H1 (cell line): ENCODE results near the gene DPP3. TPM values are rescaled to one million over a fixed set of nuclear protein-coding genes. Genes with fewer than 3 reads are reported as not detected.

ENCODE experiments used
- ASH2L ChIP-seq: fragments of 200-600, 300-600 bp; sonication (generic); IDR thresholded peaks from one replicate; pipeline ENCODE4 v1.7.1; 2017; ENCODE audit warnings: low read length
- BRCA1 ChIP-seq: IDR thresholded peaks from 2 replicates; pipeline ENCODE4 v1.6.1; 2012; ENCODE audit warnings: low read depth, low read length, improper control_type of control experiment
- CBX5 ChIP-seq: fragments of 300-800, 300-1000 bp; sonication (generic); IDR thresholded peaks from 2 replicates; pipeline ENCODE4 v1.7.1; 2016; ENCODE audit warnings: antibody characterized with exemption, low read length, low read depth
- CHD1 ChIP-seq: IDR thresholded peaks from 2 replicates; pipeline ENCODE4 v1.6.1; 2012; ENCODE audit warnings: low read depth, low read length, improper control_type of control experiment
- CREB1 ChIP-seq: IDR thresholded peaks from 2 replicates; pipeline ENCODE4 v1.6.1; 2012; ENCODE audit warnings: inconsistent platforms
- GTF2F1 ChIP-seq: IDR thresholded peaks from 2 replicates; pipeline ENCODE4 v1.6.1; 2012; ENCODE audit warnings: low read depth, low read length, improper control_type of control experiment, borderline replicate concordance
- KDM5A ChIP-seq: fragments of 200-600 bp; IDR thresholded peaks from 2 replicates; pipeline ENCODE4 v1.7.1; 2012; ENCODE audit warnings: mild to moderate bottlenecking, low read length, inconsistent platforms, mixed read lengths
- NRF1 ChIP-seq: IDR thresholded peaks from 2 replicates; pipeline ENCODE4 v1.6.1; 2011; ENCODE audit warnings: mild to moderate bottlenecking, low read depth, low read length, improper control_type of control experiment
- PHF8 ChIP-seq: fragments of 200-600 bp; sonication (generic); conservative IDR thresholded peaks from 2 replicates; pipeline ENCODE4 v1.7.1; 2012; ENCODE audit warnings: low read depth, mild to moderate bottlenecking, inconsistent platforms, low read length, moderate library complexity
- POLR2A ChIP-seq, 2 experiments: IDR thresholded peaks; 1 replicate in 1 of 2; 2 replicates in 1 of 2; pipeline ENCODE4 v1.6.1; 2011; ENCODE audit warnings: low read depth in 2 of 2, low read length in 2 of 2, mild to moderate bottlenecking in 2 of 2; ENCODE audit errors: control extremely low read depth in 1 of 2
- RAD21 ChIP-seq, 2 experiments: IDR thresholded peaks in 1 of 2; conservative IDR thresholded peaks in 1 of 2; 2 replicates each; pipeline ENCODE4 v1.6.1; 2011; ENCODE audit warnings: low read depth in 2 of 2, low read length in 2 of 2, improper control_type of control experiment in 1 of 2, inconsistent platforms in 1 of 2, mild to moderate bottlenecking in 1 of 2, moderate library complexity in 1 of 2
- RFX5 ChIP-seq: IDR thresholded peaks from 2 replicates; pipeline ENCODE4 v1.6.1; 2011; ENCODE audit warnings: low read depth, low read length, improper control_type of control experiment, borderline replicate concordance
- RNF2 ChIP-seq: fragments of 200-900, 300-1000 bp; sonication (generic); IDR thresholded peaks from 2 replicates; pipeline ENCODE4 v1.7.1; 2016; ENCODE audit warnings: borderline replicate concordance, low read depth, mild to moderate bottlenecking, antibody characterized with exemption, low read length; ENCODE audit not compliant: poor library complexity, severe bottlenecking; ENCODE audit errors: missing control alignments
- SIRT6 ChIP-seq: IDR thresholded peaks from one replicate; pipeline ENCODE4 v1.7.1; 2012; ENCODE audit warnings: low read length, inconsistent platforms
- SIX5 ChIP-seq: IDR thresholded peaks from 2 replicates; pipeline ENCODE4 v1.6.1; 2011; ENCODE audit warnings: mild to moderate bottlenecking, low read depth, low read length
- SP4 ChIP-seq: IDR thresholded peaks from 2 replicates; pipeline ENCODE4 v1.6.1; 2012; ENCODE audit warnings: low read length, inconsistent platforms
- SRF ChIP-seq: IDR thresholded peaks from 2 replicates; pipeline ENCODE4 v1.6.1; 2011; ENCODE audit warnings: mild to moderate bottlenecking, low read depth, low read length, moderate library complexity
- SUZ12 ChIP-seq: fragments of 200-600 bp; sonication (generic); IDR thresholded peaks from 2 replicates; pipeline ENCODE4 v1.6.1; 2012; ENCODE audit warnings: mild to moderate bottlenecking, inconsistent platforms, low read length, moderate library complexity, mixed read lengths
- TAF1 ChIP-seq: IDR thresholded peaks from 2 replicates; pipeline ENCODE4 v1.6.1; 2011; ENCODE audit warnings: mild to moderate bottlenecking, low read depth, low read length
- TBP ChIP-seq: IDR thresholded peaks from 2 replicates; pipeline ENCODE4 v1.6.1; 2011; ENCODE audit warnings: low read depth, low read length, improper control_type of control experiment
- YY1 ChIP-seq: IDR thresholded peaks from 2 replicates; pipeline ENCODE4 v1.6.1; 2011; ENCODE audit warnings: low read depth, mild to moderate bottlenecking, low read length
- polyA plus RNA-seq, 7 experiments: library from polyadenylated mRNA; depleted of rRNA in 3 of 7; stranded (reverse) in 5 of 7; unstranded in 2 of 7; fragments of >200 nt in 5 of 7; fragments of 200-250 nt in 2 of 7; gene quantifications; 1 replicate in 5 of 7; 2 replicates in 1 of 7; 4 replicates in 1 of 7; pipeline versions ENCODE4 v1.2.1 to v1.2.3, GENCODE V29; 2011 to 2013; ENCODE audit warnings: missing spikeins in 2 of 7, mixed read lengths in 2 of 7
- total RNA-seq: library from RNA; stranded (reverse); fragmentation: NEBNext Ultra II Directional; extraction: Animal tissue kit (Norgen Biotek cat#: 25700); gene quantifications from 2 replicates; pipeline ENCODE4 v1.2.1, GENCODE V29; 2021
- TF ChIP-seq, protein P1 (sequence below), 3 experiments: IDR thresholded peaks; 1 replicate in 2 of 3; 2 replicates in 1 of 3; pipeline versions ENCODE4 v1.5.1 to v1.6.1; 2011; ENCODE audit warnings: low read length in 3 of 3, mild to moderate bottlenecking in 3 of 3, inconsistent platforms in 2 of 3, low read depth in 1 of 3, moderate library complexity in 1 of 3; ENCODE audit not compliant: insufficient read depth in 1 of 3; ENCODE audit errors: control extremely low read depth in 1 of 3

The DPP3 gene
- total and polyA plus RNA-seq, 2 of the 8 experiments (the other 6 are each of a cell fraction or from before 2014, with no cell fraction given), result 75.1 to 82.7 TPM

- no peak for TF ChIP-seq BRCA1
- TF ChIP-seq YY1, result peak; percentile 94
- peak; percentile 93 for TF ChIP-seq KDM5A
- TF ChIP-seq TAF1, result peak; percentile 89
- peak; percentile 54 to 64 for TF ChIP-seq RAD21 (IDR thresholded peaks at IDR 0.05 in 1 of 2, conservative IDR thresholded peaks at IDR 0.05 in 1 of 2; ENCODE audit: low read depth in 2 of 2, low read length in 2 of 2)
- peak; percentile 99 for TF ChIP-seq SP4
- peak; percentile 86 for TF ChIP-seq SIX5
- TF ChIP-seq CHD1, result no peak
- TF ChIP-seq CBX5, result no peak
- TF ChIP-seq POLR2A (IDR thresholded peaks at IDR 0.05; ENCODE audit: control extremely low read depth in 1 of 2, low read depth in 2 of 2, low read length in 2 of 2), result peak; percentile 73 to 74
- 0 out of 2 replicates have a peak, but pooled peaks have one; percentile 0 for TF ChIP-seq SRF
- TF ChIP-seq, protein P1, sequence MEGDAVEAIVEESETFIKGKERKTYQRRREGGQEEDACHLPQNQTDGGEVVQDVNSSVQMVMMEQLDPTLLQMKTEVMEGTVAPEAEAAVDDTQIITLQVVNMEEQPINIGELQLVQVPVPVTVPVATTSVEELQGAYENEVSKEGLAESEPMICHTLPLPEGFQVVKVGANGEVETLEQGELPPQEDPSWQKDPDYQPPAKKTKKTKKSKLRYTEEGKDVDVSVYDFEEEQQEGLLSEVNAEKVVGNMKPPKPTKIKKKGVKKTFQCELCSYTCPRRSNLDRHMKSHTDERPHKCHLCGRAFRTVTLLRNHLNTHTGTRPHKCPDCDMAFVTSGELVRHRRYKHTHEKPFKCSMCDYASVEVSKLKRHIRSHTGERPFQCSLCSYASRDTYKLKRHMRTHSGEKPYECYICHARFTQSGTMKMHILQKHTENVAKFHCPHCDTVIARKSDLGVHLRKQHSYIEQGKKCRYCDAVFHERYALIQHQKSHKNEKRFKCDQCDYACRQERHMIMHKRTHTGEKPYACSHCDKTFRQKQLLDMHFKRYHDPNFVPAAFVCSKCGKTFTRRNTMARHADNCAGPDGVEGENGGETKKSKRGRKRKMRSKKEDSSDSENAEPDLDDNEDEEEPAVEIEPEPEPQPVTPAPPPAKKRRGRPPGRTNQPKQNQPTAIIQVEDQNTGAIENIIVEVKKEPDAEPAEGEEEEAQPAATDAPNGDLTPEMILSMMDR (IDR thresholded peaks at IDR 0.05; ENCODE audit: control extremely low read depth in 1 of 3, insufficient read depth in 1 of 3, low read depth in 1 of 3, low read length in 3 of 3), result peak; percentile 72 to 92 (median 77)
- no peak for TF ChIP-seq RFX5
- no peak for TF ChIP-seq GTF2F1
- peak; percentile 84 for TF ChIP-seq PHF8
- TF ChIP-seq CREB1, result peak; percentile 68; the same call in 1 of the 2 replicates
- peak; percentile 54 for TF ChIP-seq ASH2L
- no peak for TF ChIP-seq SUZ12
- no peak for TF ChIP-seq RNF2
- TF ChIP-seq NRF1, result no peak
- peak; percentile 51; the same call in 1 of the 2 replicates for TF ChIP-seq TBP
- no peak for TF ChIP-seq SIRT6
These were observed 41.4 kb upstream of the DPP3 start, which contains the start of gene MRPL11 (continued) for GRCh38 chr11:66438504-66439466.
